Measurements from ENCODE around the gene DPEP1. TPM values are rescaled to one million over a fixed set of nuclear protein-coding genes. Genes with fewer than 3 reads are reported as not detected.

Gene DPEP1
- total RNA-seq, 3 donors from 2014 or later (not counting 1 experiment from before 2014, with no cell fraction given) = not detected

- DNase-seq (no peak), ATAC-seq (no peak)
- Histone ChIP-seq H3K27ac (ENCODE audit: low read length) (no peak overlapping the region), H3K27me3 (ENCODE audit: control insufficient read depth, insufficient read depth, low read length) (no peaks in the 10 kb centered on the region), H3K4me3 (ENCODE audit: low read length) (no peak overlapping the region), H3K4me1 (ENCODE audit: control insufficient read depth, insufficient read depth, low read length) (peaks cover 16% of the 10 kb centered on the region), H3K9me3 (ENCODE audit: control insufficient read depth, insufficient read depth, low read length) (no peaks in the 10 kb centered on the region), H3K36me3 (ENCODE audit: control insufficient read depth, insufficient read depth, low read length) (no peaks in the 10 kb centered on the region)
- Mint-ChIP-seq H3K4me3 (no peak overlapping the region), H3K9me3 (no peaks in the 10 kb centered on the region), H3K27ac (no peak overlapping the region), H3K36me3 (no peaks in the 10 kb centered on the region), H3K4me1 (peaks cover 7 to 15% of the 10 kb centered on the region in 2 donors), H3K27me3 (ENCODE audit: low read depth in 2 of 2) (peaks cover 0 to 2% of the 10 kb centered on the region in 2 donors)
- TF ChIP-seq CTCF (IDR thresholded peaks at IDR 0.05) = no peak
- WGBS (ENCODE audit: insufficient coverage) = 88% methylated on average over 9 of the region's 9 CpGs
- intact Hi-C loops (cut with micrococcal nuclease) = no loop called here
Observed at GRCh38 chr16:89606006-89606405, 7.4 kb upstream of the DPEP1 start.

- no peaks in the 10 kb centered on the region for H3K27me3 ChIP-seq (ENCODE audit: control insufficient read depth, insufficient read depth, low read length)
- H3K27ac ChIP-seq (ENCODE audit: low read length) = no peak overlapping the region
- DNase-seq (no peak), ATAC-seq (no peak)
- TF ChIP-seq CTCF (IDR thresholded peaks at IDR 0.05) = no peak
- H3K36me3 ChIP-seq (ENCODE audit: control insufficient read depth, insufficient read depth, low read length) = no peaks in the 10 kb centered on the region
- H3K36me3 Mint-ChIP-seq = no peaks in the 10 kb centered on the region
- H3K27ac Mint-ChIP-seq = no peak overlapping the region
- H3K4me1 ChIP-seq (ENCODE audit: control insufficient read depth, insufficient read depth, low read length) = peaks cover 8% of the 10 kb centered on the region
- H3K4me1 Mint-ChIP-seq = peaks cover 7 to 8% of the 10 kb centered on the region in 2 donors
- peaks cover 0 to 3% of the 10 kb centered on the region in 2 donors for H3K27me3 Mint-ChIP-seq (ENCODE audit: low read depth in 2 of 2)
- intact Hi-C loops (cut with micrococcal nuclease) = no loop called here
- no peaks in the 10 kb centered on the region for H3K9me3 Mint-ChIP-seq
- no peak overlapping the region for H3K4me3 ChIP-seq (ENCODE audit: low read length)
- H3K9me3 ChIP-seq (ENCODE audit: control insufficient read depth, insufficient read depth, low read length) = no peaks in the 10 kb centered on the region
- 81% methylated on average over 9 of the region's 9 CpGs for WGBS (ENCODE audit: insufficient coverage)
- no peak overlapping the region for H3K4me3 Mint-ChIP-seq
Observed at GRCh38 chr16:89607453-89607852, 6.0 kb upstream of the DPEP1 start.

- Histone ChIP-seq H3K4me1 (ENCODE audit: control insufficient read depth, insufficient read depth, low read length) (peaks cover 1% of the 10 kb centered on the region), H3K27ac (ENCODE audit: low read length) (no peak overlapping the region), H3K9me3 (ENCODE audit: control insufficient read depth, insufficient read depth, low read length) (no peaks in the 10 kb centered on the region), H3K4me3 (ENCODE audit: low read length) (no peak overlapping the region), H3K27me3 (ENCODE audit: control insufficient read depth, insufficient read depth, low read length) (no peaks in the 10 kb centered on the region), H3K36me3 (ENCODE audit: control insufficient read depth, insufficient read depth, low read length) (no peaks in the 10 kb centered on the region)
- TF ChIP-seq CTCF (IDR thresholded peaks at IDR 0.05) = no peak
- Mint-ChIP-seq H3K4me3 (no peak overlapping the region), H3K9me3 (no peaks in the 10 kb centered on the region), H3K27ac (no peak overlapping the region), H3K4me1 (peaks cover under 1 to 1% of the 10 kb centered on the region in 2 donors), H3K27me3 (ENCODE audit: low read depth in 2 of 2) (peaks cover 0 to 7% of the 10 kb centered on the region in 2 donors), H3K36me3 (no peaks in the 10 kb centered on the region)
- intact Hi-C loops (cut with micrococcal nuclease) = no loop called here
- DNase-seq (no peak), ATAC-seq (no peak)
- WGBS (ENCODE audit: insufficient coverage) = 85% methylated on average over 32 of the region's 32 CpGs
Observed at GRCh38 chr16:89607937-89608740, 5.3 kb upstream of the DPEP1 start.

- H3K36me3 ChIP-seq (ENCODE audit: control insufficient read depth, insufficient read depth, low read length) = no peaks in the 10 kb centered on the region
- 43% methylated on average over 1 of the region's 1 CpG for WGBS (ENCODE audit: insufficient coverage)
- Mint-ChIP-seq H3K36me3 (no peaks in the 10 kb centered on the region), H3K4me1 (no peaks in the 10 kb centered on the region), H3K27ac (no peak overlapping the region), H3K27me3 (ENCODE audit: low read depth in 2 of 2) (peaks cover 0 to 7% of the 10 kb centered on the region in 2 donors), H3K9me3 (no peaks in the 10 kb centered on the region), H3K4me3 (no peak overlapping the region)
- H3K27ac ChIP-seq (ENCODE audit: low read length) = no peak overlapping the region
- DNase-seq (no peak), ATAC-seq (no peak)
- intact Hi-C loops (cut with micrococcal nuclease) = no loop called here
- peaks cover under 1% of the 10 kb centered on the region for H3K4me1 ChIP-seq (ENCODE audit: control insufficient read depth, insufficient read depth, low read length)
- no peak overlapping the region for H3K4me3 ChIP-seq (ENCODE audit: low read length)
- H3K9me3 ChIP-seq (ENCODE audit: control insufficient read depth, insufficient read depth, low read length) = no peaks in the 10 kb centered on the region
- TF ChIP-seq CTCF (IDR thresholded peaks at IDR 0.05) = no peak
- H3K27me3 ChIP-seq (ENCODE audit: control insufficient read depth, insufficient read depth, low read length) = no peaks in the 10 kb centered on the region
Observed at GRCh38 chr16:89610108-89610453, 3.4 kb upstream of the DPEP1 start.
